Measurements from ENCODE around the gene SNRPA.
"Not testable (repeated sequence)": the region's sequence is repeated elsewhere in the genome, so short reads cannot be mapped to it uniquely, and the experiment has no call there.

SNRPA gene

GRCh38 chr19:40777937-40778705, 27.1 kb downstream of the SNRPA start, which contains the start of gene RAB4B:
RAB4B (plus strand) TSS chr19:40778247; CDS start chr19:40778376, 129 bp downstream.
- Histone ChIP-seq H3K4me3 (ENCODE audit: low read depth, low read length) (peak within 1 kb of the TSS; percentile 72), H3K36me3 (replicated peaks) (no peaks in the 10 kb centered on the region), H3K27ac (peak within 1 kb of the TSS; percentile 90), H3K27me3 (replicated peaks) (no peaks in the 10 kb centered on the region)
- peak; percentile 99 for DNase-seq
- in situ Hi-C loops (cut with HindIII; ENCODE audit: low pct_ligation_motif_present, low sequenced_read_pairs) = no loop called here
- TF ChIP-seq, protein P1, sequence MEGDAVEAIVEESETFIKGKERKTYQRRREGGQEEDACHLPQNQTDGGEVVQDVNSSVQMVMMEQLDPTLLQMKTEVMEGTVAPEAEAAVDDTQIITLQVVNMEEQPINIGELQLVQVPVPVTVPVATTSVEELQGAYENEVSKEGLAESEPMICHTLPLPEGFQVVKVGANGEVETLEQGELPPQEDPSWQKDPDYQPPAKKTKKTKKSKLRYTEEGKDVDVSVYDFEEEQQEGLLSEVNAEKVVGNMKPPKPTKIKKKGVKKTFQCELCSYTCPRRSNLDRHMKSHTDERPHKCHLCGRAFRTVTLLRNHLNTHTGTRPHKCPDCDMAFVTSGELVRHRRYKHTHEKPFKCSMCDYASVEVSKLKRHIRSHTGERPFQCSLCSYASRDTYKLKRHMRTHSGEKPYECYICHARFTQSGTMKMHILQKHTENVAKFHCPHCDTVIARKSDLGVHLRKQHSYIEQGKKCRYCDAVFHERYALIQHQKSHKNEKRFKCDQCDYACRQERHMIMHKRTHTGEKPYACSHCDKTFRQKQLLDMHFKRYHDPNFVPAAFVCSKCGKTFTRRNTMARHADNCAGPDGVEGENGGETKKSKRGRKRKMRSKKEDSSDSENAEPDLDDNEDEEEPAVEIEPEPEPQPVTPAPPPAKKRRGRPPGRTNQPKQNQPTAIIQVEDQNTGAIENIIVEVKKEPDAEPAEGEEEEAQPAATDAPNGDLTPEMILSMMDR (IDR thresholded peaks at IDR 0.05; ENCODE audit: low read depth, low read length, missing control alignments) = no peak

GRCh38 chr19:40778706-40779284, 27.8 kb downstream of the SNRPA start:
- H3K27ac ChIP-seq = peak overlapping the region; percentile 90
- in situ Hi-C loops (cut with HindIII; ENCODE audit: low pct_ligation_motif_present, low sequenced_read_pairs) = no loop called here
- H3K27me3 ChIP-seq (replicated peaks) = no peaks in the 10 kb centered on the region
- no peaks in the 10 kb centered on the region for H3K36me3 ChIP-seq (replicated peaks)
- DNase-seq = no peak
- TF ChIP-seq, protein P1 (IDR thresholded peaks at IDR 0.05; ENCODE audit: low read depth, low read length, missing control alignments) = no peak
- H3K4me3 ChIP-seq (ENCODE audit: low read depth, low read length) = peak overlapping the region; percentile 72

DNA sequence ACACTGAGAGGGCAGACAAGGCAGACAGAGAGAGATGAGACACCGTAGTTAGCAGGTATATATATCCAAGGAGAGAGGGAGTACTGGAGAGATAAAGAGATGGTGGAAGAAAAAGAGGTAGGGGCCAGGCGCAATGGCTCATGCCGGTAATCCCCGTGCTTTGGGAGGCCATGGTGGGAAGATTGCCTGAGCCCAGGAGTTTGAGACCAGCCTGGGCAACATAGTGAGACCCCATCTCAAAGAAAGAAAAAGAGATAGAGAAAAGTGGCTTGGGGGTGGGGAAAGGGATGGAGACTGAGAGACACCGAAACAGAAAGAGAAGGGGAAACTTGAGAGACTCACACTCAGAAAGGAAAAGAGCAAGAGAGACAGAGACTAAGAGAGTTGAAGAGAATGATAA, 29.6 kb downstream of the SNRPA start:
- in situ Hi-C loops (cut with HindIII; ENCODE audit: low pct_ligation_motif_present, low sequenced_read_pairs) = no loop called here
- DNase-seq = no peak
- TF ChIP-seq, protein P1 (IDR thresholded peaks at IDR 0.05; ENCODE audit: low read depth, low read length, missing control alignments) = no peak
- Histone ChIP-seq H3K4me3 (ENCODE audit: low read depth, low read length) (no peak overlapping the region), H3K27ac (no peak overlapping the region), H3K36me3 (replicated peaks) (no peaks in the 10 kb centered on the region), H3K27me3 (replicated peaks) (no peaks in the 10 kb centered on the region)

DNA sequence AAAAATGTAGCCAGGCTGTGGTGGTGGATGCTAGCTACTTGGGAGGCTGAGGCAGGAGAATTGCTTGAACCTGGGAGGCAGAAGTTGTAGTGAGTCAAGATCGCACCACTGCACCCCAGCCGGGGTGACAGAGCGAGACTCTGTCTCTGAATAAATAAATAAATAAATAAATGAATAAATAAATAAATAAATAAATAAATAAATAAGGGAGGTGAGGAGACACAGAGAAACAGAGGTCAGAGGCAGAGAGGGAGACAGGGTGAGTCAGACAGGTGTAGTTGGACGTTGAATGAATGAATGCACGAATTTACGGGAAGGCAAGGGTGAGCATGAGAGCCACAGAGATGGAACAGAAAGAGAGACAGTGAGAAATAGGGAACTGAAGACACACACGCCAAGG, 30.1 kb downstream of the SNRPA start:
- TF ChIP-seq, protein P1 (IDR thresholded peaks at IDR 0.05; ENCODE audit: low read depth, low read length, missing control alignments) = no peak
- Histone ChIP-seq H3K27ac (no peak overlapping the region), H3K36me3 (replicated peaks) (no peaks in the 10 kb centered on the region), H3K27me3 (replicated peaks) (no peaks in the 10 kb centered on the region), H3K4me3 (ENCODE audit: low read depth, low read length) (no peak overlapping the region)
- in situ Hi-C loops (cut with HindIII; ENCODE audit: low pct_ligation_motif_present, low sequenced_read_pairs) = no loop called here
- DNase-seq = no peak

GRCh38 chr19:40783711-40784110, 32.7 kb downstream of the SNRPA start:
- Histone ChIP-seq H3K27ac (no peak overlapping the region), H3K36me3 (replicated peaks) (no peaks in the 10 kb centered on the region), H3K4me3 (ENCODE audit: low read depth, low read length) (no peak overlapping the region), H3K27me3 (replicated peaks) (no peaks in the 10 kb centered on the region)
- in situ Hi-C loops (cut with HindIII; ENCODE audit: low pct_ligation_motif_present, low sequenced_read_pairs) = no loop called here
- TF ChIP-seq, protein P1 (IDR thresholded peaks at IDR 0.05; ENCODE audit: low read depth, low read length, missing control alignments) = no peak
- DNase-seq = no peak

- H3K36me3 ChIP-seq (replicated peaks); H3K27me3 ChIP-seq (replicated peaks); DNase-seq; H3K27ac ChIP-seq; H3K4me3 ChIP-seq (ENCODE audit: low read depth, low read length); in situ Hi-C loops (cut with HindIII; ENCODE audit: low pct_ligation_motif_present, low sequenced_read_pairs): not testable (repeated sequence)
Observed at GRCh38 chr19:40784146-40784545, 33.1 kb downstream of the SNRPA start.

Data from brain microvascular endothelial cell (primary cell).